H9 (cell line): ENCODE results near the gene SLC7A9. TPM values are rescaled to one million over a fixed set of nuclear protein-coding genes. Genes with fewer than 3 reads are reported as not detected.

ENCODE experiments used
- DNase-seq: peaks from one replicate; pipeline ENCODE4 v3.0.0-alpha.2; 2017
- H2AFZ ChIP-seq: one replicate; pipeline ENCODE4 v1.6.1; 2013; ENCODE audit warnings: mild to moderate bottlenecking, low read length, control low read depth, moderate library complexity
- H2AK5ac ChIP-seq: 2 replicates; pipeline ENCODE4 v1.6.1; 2013; ENCODE audit warnings: low read length, control low read depth, mixed read lengths; ENCODE audit not compliant: insufficient read length
- H2BK120ac ChIP-seq: one replicate; pipeline ENCODE4 v1.6.1; 2013; ENCODE audit warnings: low read depth, mild to moderate bottlenecking, low read length, control low read depth, inconsistent platforms; ENCODE audit not compliant: poor library complexity, severe bottlenecking
- H2BK12ac ChIP-seq: 2 replicates; pipeline ENCODE4 v1.6.1; 2013; ENCODE audit warnings: low read length, control low read depth, mixed read lengths, low read depth; ENCODE audit not compliant: insufficient read length
- H2BK15ac ChIP-seq: 2 replicates; pipeline ENCODE4 v1.6.1; 2013; ENCODE audit warnings: low read depth, low read length, control low read depth
- H2BK20ac ChIP-seq: one replicate; pipeline ENCODE4 v1.6.1; 2013; ENCODE audit warnings: low read depth, mild to moderate bottlenecking, low read length, control low read depth, inconsistent platforms; ENCODE audit not compliant: poor library complexity, severe bottlenecking
- H2BK5ac ChIP-seq: 2 replicates; pipeline ENCODE4 v1.6.1; 2013; ENCODE audit warnings: low read length, control low read depth, mixed read lengths; ENCODE audit not compliant: insufficient read length
- H3K14ac ChIP-seq: 2 replicates; pipeline ENCODE4 v1.6.1; 2013; ENCODE audit warnings: low read length, control low read depth; ENCODE audit not compliant: insufficient read depth
- H3K18ac ChIP-seq: 2 replicates; pipeline ENCODE4 v1.6.1; 2013; ENCODE audit warnings: low read depth, mild to moderate bottlenecking, mixed read lengths, low read length, control low read depth; ENCODE audit not compliant: insufficient read length
- H3K23ac ChIP-seq: 2 replicates; pipeline ENCODE4 v1.6.1; 2013; ENCODE audit warnings: low read length, control low read depth, mixed read lengths, low read depth; ENCODE audit not compliant: insufficient read length
- H3K23me2 ChIP-seq: 2 replicates; pipeline ENCODE4 v1.6.1; 2013; ENCODE audit warnings: low read depth, mild to moderate bottlenecking, mixed read lengths, low read length, control low read depth; ENCODE audit not compliant: insufficient read length, poor library complexity, severe bottlenecking
- H3K27ac ChIP-seq: 2 replicates; pipeline ENCODE4 v1.5.1; 2013; ENCODE audit warnings: low read length, control low read depth, mixed read lengths, low read depth; ENCODE audit not compliant: insufficient read length
- H3K27me3 ChIP-seq: 2 replicates; pipeline ENCODE4 v1.6.1; 2013; ENCODE audit warnings: low read length, control low read depth, inconsistent platforms; ENCODE audit not compliant: insufficient read depth
- H3K4ac ChIP-seq: 2 replicates; pipeline ENCODE4 v1.6.1; 2013; ENCODE audit warnings: low read depth, mild to moderate bottlenecking, control low read depth, inconsistent platforms, low read length, moderate library complexity
- H3K4me1 ChIP-seq: 2 replicates; pipeline ENCODE4 v1.6.1; 2013; ENCODE audit warnings: low read length, control low read depth, inconsistent platforms; ENCODE audit not compliant: insufficient read depth
- H3K4me2 ChIP-seq: 2 replicates; pipeline ENCODE4 v1.6.1; 2013; ENCODE audit warnings: low read length, control low read depth, mixed read lengths; ENCODE audit not compliant: insufficient read length, insufficient read depth
- H3K56ac ChIP-seq: 2 replicates; pipeline ENCODE4 v1.6.1; 2013; ENCODE audit warnings: low read depth, mild to moderate bottlenecking, mixed read lengths, low read length, control low read depth; ENCODE audit not compliant: insufficient read length
- H3K79me1 ChIP-seq: 2 replicates; pipeline ENCODE4 v1.6.1; 2013; ENCODE audit warnings: low read depth, mild to moderate bottlenecking, moderate library complexity, low read length, control low read depth, inconsistent platforms; ENCODE audit not compliant: insufficient read depth, poor library complexity, severe bottlenecking
- H3K79me2 ChIP-seq: 2 replicates; pipeline ENCODE4 v1.6.1; 2013; ENCODE audit warnings: low read length, control low read depth, inconsistent platforms; ENCODE audit not compliant: insufficient read depth
- H3K9ac ChIP-seq: 2 replicates; pipeline ENCODE4 v1.6.1; 2013; ENCODE audit warnings: low read length, control low read depth, mixed read lengths; ENCODE audit not compliant: insufficient read length; ENCODE audit errors: extremely low read depth
- H3K9me3 ChIP-seq: one replicate; pipeline ENCODE4 v1.6.1; 2013; ENCODE audit warnings: low read depth, low read length, inconsistent platforms; ENCODE audit not compliant: control insufficient read depth
- H3T11ph ChIP-seq: one replicate; pipeline ENCODE4 v1.6.1; 2013; ENCODE audit warnings: mild to moderate bottlenecking, low read length, control low read depth, inconsistent platforms
- H4K20me1 ChIP-seq: one replicate; pipeline ENCODE4 v1.6.1; 2013; ENCODE audit not compliant: control insufficient read depth, insufficient read length, insufficient read depth
- H4K5ac ChIP-seq: 2 replicates; pipeline ENCODE4 v1.6.1; 2013; ENCODE audit warnings: low read depth, mild to moderate bottlenecking, mixed read lengths, low read length, control low read depth; ENCODE audit not compliant: insufficient read length
- H4K8ac ChIP-seq: replicated peaks from 2 replicates; pipeline ENCODE4 v1.6.1; 2013; ENCODE audit warnings: low read length, control low read depth, mixed read lengths, low read depth; ENCODE audit not compliant: insufficient read length
- H4K91ac ChIP-seq: 2 replicates; pipeline ENCODE4 v1.6.1; 2013; ENCODE audit warnings: low read depth, mild to moderate bottlenecking, moderate library complexity, mixed read lengths, low read length, control low read depth; ENCODE audit not compliant: insufficient read length
- H3K27ac Mint-ChIP-seq, 3 experiments: 2 replicates in 2 of 3; 3 replicates in 1 of 3; pipeline ENCODE4 v1.8.0; 2020 to 2021; ENCODE audit warnings: mixed read lengths in 3 of 3, mild to moderate bottlenecking in 1 of 3, moderate library complexity in 1 of 3
- H3K27me3 Mint-ChIP-seq: 2 replicates; pipeline ENCODE4 v1.8.0; 2021; ENCODE audit warnings: low read depth, mild to moderate bottlenecking, moderate library complexity, mixed read lengths
- H3K36me3 Mint-ChIP-seq, 3 experiments: 2 replicates in 2 of 3; 3 replicates in 1 of 3; pipeline ENCODE4 v1.8.0; 2020 to 2021; ENCODE audit warnings: low read depth in 3 of 3, mixed read lengths in 3 of 3; ENCODE audit not compliant: insufficient read depth in 1 of 3
- H3K4me1 Mint-ChIP-seq, 2 experiments: 2 replicates each; pipeline ENCODE4 v1.8.0; 2020; ENCODE audit warnings: mixed read lengths in 2 of 2
- H3K4me3 Mint-ChIP-seq, 2 experiments: 2 replicates in 1 of 2; 3 replicates in 1 of 2; pipeline ENCODE4 v1.8.0; 2020 to 2021; ENCODE audit warnings: mild to moderate bottlenecking in 2 of 2, mixed read lengths in 2 of 2, moderate library complexity in 1 of 2
- H3K9me3 Mint-ChIP-seq, 2 experiments: 2 replicates in 1 of 2; 3 replicates in 1 of 2; pipeline ENCODE4 v1.8.0; 2020; ENCODE audit warnings: mild to moderate bottlenecking in 2 of 2, mixed read lengths in 2 of 2, moderate library complexity in 1 of 2
- WGBS: extraction: QIAGEN DNeasy Blood & Tissue Kit; methylation state at CpG from one replicate; pipeline ENCODE4 v1.1.7; 2013; ENCODE audit warnings: missing lambda C conversion rate, low lambda C conversion rate, mixed read lengths; ENCODE audit not compliant: insufficient read length; ENCODE audit errors: extremely low coverage; 5-methylcytosine and 5-hydroxymethylcytosine counted together
- total RNA-seq: library from RNA; stranded (reverse); gene quantifications from 2 replicates; pipeline ENCODE4 v1.2.1, GENCODE V29; 2021
- TF ChIP-seq, protein P1 (sequence below): fragments of 200-600 bp; sonication (generic); conservative IDR thresholded peaks from 3 replicates; pipeline ENCODE4 v1.8.0; 2021; ENCODE audit warnings: antibody characterized with exemption, mild to moderate bottlenecking

The SLC7A9 gene
- total RNA-seq, 1 experiment from 2014 or later, result not detected

DNA sequence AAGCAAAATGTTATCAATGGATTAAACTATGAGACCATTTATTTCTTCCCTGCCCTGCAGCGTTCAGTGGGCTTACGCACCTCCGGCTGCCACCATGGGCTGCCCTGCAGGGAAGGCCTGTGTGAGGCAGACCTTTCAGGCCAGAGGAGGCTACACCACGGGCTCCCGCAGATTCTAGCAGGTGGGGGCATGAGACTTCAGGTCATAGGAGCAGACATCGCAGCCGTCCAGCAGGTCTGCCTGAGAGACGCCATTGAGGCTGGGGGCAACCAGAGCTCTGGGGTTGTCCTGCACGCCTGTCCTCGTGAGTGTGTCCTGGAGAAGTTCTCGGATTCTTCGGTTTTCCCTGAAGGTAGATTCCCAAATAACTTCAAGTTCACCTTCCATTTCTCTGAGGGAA is 9.4 kb upstream of the SLC7A9 start:
- no peak for DNase-seq
- no peaks in the 10 kb centered on the region for H3K4me1 ChIP-seq
- H3K27me3 Mint-ChIP-seq, result no peaks in the 10 kb centered on the region
- no peaks in the 10 kb centered on the region for H3K79me2 ChIP-seq
- no peak overlapping the region for H3K4ac ChIP-seq
- H3K27ac ChIP-seq, result no peak overlapping the region
- no peaks in the 10 kb centered on the region for H3K9me3 ChIP-seq
- no peaks in the 10 kb centered on the region for H3K27me3 ChIP-seq
- peaks cover 0 to 9% (median 2%) of the 10 kb centered on the region in 3 experiments; a peak in 3 of 7 replicates for H3K36me3 Mint-ChIP-seq
- H2AFZ ChIP-seq, result no peak overlapping the region
- H3K18ac ChIP-seq, result no peak overlapping the region
- no CpG with 5 or more reads among the region's 12 CpGs for WGBS
- H3K79me1 ChIP-seq, result no peaks in the 10 kb centered on the region
- no peak overlapping the region for H2BK120ac ChIP-seq
- no peak overlapping the region for H2AK5ac ChIP-seq
- no peak overlapping the region for H2BK20ac ChIP-seq
- no peaks in the 10 kb centered on the region for H4K20me1 ChIP-seq
- H3K4me1 Mint-ChIP-seq, result peaks cover 17 to 23% of the 10 kb centered on the region in 2 experiments
- no peaks in the 10 kb centered on the region for H3K23me2 ChIP-seq
- H3K4me2 ChIP-seq, result no peak overlapping the region
- no peak overlapping the region for H2BK12ac ChIP-seq
- H3T11ph ChIP-seq, result no peak overlapping the region
- no peak overlapping the region for H2BK15ac ChIP-seq
- no peak overlapping the region for H4K5ac ChIP-seq
- H3K27ac Mint-ChIP-seq, result no peak overlapping the region
- H4K91ac ChIP-seq, result no peak overlapping the region
- no peak overlapping the region for H3K4me3 Mint-ChIP-seq
- no peak overlapping the region for H2BK5ac ChIP-seq
- H3K23ac ChIP-seq, result no peak overlapping the region
- TF ChIP-seq, protein P1, sequence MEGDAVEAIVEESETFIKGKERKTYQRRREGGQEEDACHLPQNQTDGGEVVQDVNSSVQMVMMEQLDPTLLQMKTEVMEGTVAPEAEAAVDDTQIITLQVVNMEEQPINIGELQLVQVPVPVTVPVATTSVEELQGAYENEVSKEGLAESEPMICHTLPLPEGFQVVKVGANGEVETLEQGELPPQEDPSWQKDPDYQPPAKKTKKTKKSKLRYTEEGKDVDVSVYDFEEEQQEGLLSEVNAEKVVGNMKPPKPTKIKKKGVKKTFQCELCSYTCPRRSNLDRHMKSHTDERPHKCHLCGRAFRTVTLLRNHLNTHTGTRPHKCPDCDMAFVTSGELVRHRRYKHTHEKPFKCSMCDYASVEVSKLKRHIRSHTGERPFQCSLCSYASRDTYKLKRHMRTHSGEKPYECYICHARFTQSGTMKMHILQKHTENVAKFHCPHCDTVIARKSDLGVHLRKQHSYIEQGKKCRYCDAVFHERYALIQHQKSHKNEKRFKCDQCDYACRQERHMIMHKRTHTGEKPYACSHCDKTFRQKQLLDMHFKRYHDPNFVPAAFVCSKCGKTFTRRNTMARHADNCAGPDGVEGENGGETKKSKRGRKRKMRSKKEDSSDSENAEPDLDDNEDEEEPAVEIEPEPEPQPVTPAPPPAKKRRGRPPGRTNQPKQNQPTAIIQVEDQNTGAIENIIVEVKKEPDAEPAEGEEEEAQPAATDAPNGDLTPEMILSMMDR, result no peak
- no peak overlapping the region for H4K8ac ChIP-seq
- no peaks in the 10 kb centered on the region for H3K9me3 Mint-ChIP-seq
- H3K9ac ChIP-seq, result no peak overlapping the region
- no peak overlapping the region for H3K56ac ChIP-seq
- H3K14ac ChIP-seq, result no peak overlapping the region
